Activated T-helper 1 cell treated with anti-CD3 and anti-CD28 coated beads, Interleukin-12 subunit alpha, Interleukin-12 subunit beta, Interleukin-2, Interleukin-4 antibody, amounts not matched to agents 30 ng/mL and 10 ng/mL and 1 ng/mL, durations not matched to agents 14 hours and 24 hours and 36 hours (primary cell): ENCODE data around the gene AIMP1. TPM values are rescaled to one million over a fixed set of nuclear protein-coding genes. Genes with fewer than 3 reads are reported as not detected.

Experiments used
- DNase-seq: peaks from one replicate; pipeline ENCODE4 v3.0.0; 2021; ENCODE audit warnings: low spot score
- H3K27ac Mint-ChIP-seq: one replicate; pipeline ENCODE4 v1.8.0; 2021; ENCODE audit warnings: mild to moderate bottlenecking, mixed read lengths
- H3K27me3 Mint-ChIP-seq: one replicate; pipeline ENCODE4 v1.8.0; 2022; ENCODE audit warnings: mild to moderate bottlenecking, moderate library complexity, mixed read lengths; ENCODE audit not compliant: insufficient read depth
- H3K36me3 Mint-ChIP-seq: one replicate; pipeline ENCODE4 v1.8.0; 2021; ENCODE audit warnings: low read depth, mixed read lengths
- H3K4me1 Mint-ChIP-seq: one replicate; pipeline ENCODE4 v1.8.0; 2021; ENCODE audit warnings: low read depth, mixed read lengths
- H3K4me3 Mint-ChIP-seq: one replicate; pipeline ENCODE4 v1.8.0; 2021; ENCODE audit warnings: mild to moderate bottlenecking, moderate library complexity, mixed read lengths
- H3K9me3 Mint-ChIP-seq: one replicate; pipeline ENCODE4 v1.8.0; 2021; ENCODE audit warnings: mixed read lengths
- intact Hi-C: fragments of 100-400 bp; cut with micrococcal nuclease; formaldehyde crosslinking; loops from one replicate; pipeline ENCODE4 v1.15.1; 2024
- total RNA-seq: library from RNA; stranded (reverse); gene quantifications from 2 replicates; pipeline ENCODE4 v1.2.3, GENCODE V29; 2022

Gene AIMP1
- total RNA-seq, 1 donor from 2014 or later, result 86.9 TPM

- Mint-ChIP-seq H3K4me3 (no peak overlapping the region), H3K27me3 (no peaks in the 10 kb centered on the region), H3K4me1 (peaks cover 16% of the 10 kb centered on the region), H3K36me3 (peaks cover 59% of the 10 kb centered on the region), H3K9me3 (peaks cover 8% of the 10 kb centered on the region), H3K27ac (no peak overlapping the region)
- no peak for DNase-seq
- intact Hi-C loops, result no loop called here
Observed at GRCh38 chr4:106338671-106339070, 22.3 kb downstream of the AIMP1 start.

DNA sequence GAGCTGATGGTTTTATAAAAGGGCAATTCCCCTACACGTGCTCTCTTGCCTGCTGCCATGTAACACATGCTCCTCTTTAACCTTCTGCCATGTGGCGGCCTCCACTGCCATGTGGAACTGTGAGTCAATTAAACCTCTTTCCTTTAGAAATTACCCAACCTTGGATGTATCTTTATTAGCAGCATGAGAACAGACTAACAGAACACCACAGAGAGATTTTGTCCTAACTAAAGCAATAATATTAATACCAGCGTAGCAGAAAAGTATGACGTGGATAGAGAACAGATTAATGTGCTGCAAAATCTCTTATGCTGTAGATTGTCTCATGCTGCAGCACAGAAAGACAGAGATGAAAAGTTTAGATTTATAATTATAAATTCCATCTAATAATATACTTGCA lies 23.1 kb downstream of the AIMP1 start:
- H3K27me3 Mint-ChIP-seq, result no peaks in the 10 kb centered on the region
- H3K9me3 Mint-ChIP-seq, result peaks cover 8% of the 10 kb centered on the region
- H3K36me3 Mint-ChIP-seq, result peaks cover 56% of the 10 kb centered on the region
- intact Hi-C loops, result no loop called here
- DNase-seq, result no peak
- peaks cover 16% of the 10 kb centered on the region for H3K4me1 Mint-ChIP-seq
- H3K27ac Mint-ChIP-seq, result no peak overlapping the region
- no peak overlapping the region for H3K4me3 Mint-ChIP-seq

DNA sequence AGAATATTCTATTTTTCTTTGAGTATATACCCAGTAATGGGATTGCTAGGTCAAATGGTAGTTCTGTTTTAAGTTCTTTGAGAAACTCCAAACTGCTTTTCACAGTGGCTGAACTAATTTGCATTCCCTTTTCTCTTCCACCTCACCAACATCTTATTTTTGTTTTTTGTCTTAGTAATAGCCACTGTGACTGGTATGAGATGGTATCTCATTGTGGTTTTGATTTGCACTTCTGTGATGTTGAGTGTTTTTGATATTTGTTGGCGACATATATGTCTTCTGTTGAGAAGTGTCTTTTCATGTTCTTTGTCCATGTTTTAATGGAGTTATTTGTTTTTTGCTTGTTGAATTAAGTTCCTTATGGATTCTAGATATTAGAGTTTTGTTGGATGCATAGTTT lies 24.4 kb downstream of the AIMP1 start:
- intact Hi-C loops, result no loop called here
- no peak overlapping the region for H3K4me3 Mint-ChIP-seq

DNA sequence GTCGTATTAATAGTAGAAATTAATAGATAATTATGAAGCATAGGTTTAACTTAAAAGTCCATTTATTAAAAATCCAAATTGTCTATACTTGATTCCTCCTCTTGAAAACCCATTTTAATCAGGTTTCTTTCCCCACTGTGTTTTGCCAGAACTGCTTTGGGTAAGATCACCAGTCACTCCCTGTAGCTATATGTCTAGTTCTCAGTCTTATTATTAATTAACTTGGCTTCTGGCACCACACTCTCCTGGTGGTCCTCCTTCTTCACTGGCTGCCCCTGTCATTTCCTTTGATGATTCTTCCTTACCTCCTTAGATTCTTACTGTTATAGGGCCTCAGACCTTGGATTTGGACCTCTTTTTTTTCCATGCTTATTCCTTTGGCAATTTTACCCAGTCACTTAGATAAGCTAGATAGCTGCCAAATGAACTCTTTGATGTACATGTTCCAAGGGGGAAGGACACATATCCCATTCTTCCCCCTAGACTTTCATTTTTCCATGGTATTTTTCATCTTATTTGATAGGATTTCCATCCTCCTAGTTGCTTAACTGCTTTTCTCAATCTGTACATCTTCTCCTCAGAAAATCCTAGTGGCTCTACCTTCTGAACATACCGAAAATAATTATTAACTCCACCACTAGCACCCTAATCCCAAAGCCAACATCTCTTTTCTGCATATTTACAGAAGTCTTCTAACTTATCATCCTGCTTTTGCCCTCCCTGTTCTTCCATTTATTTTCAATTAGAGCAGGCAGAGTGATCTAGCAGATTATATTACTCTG lies 27.7 kb downstream of the AIMP1 start:
- no peak for DNase-seq
- Mint-ChIP-seq H3K4me1 (peaks cover 16% of the 10 kb centered on the region), H3K9me3 (no peaks in the 10 kb centered on the region), H3K27ac (no peak overlapping the region), H3K36me3 (peaks cover 40% of the 10 kb centered on the region), H3K27me3 (no peaks in the 10 kb centered on the region), H3K4me3 (no peak overlapping the region)
- intact Hi-C loops, result no loop called here

More for the DNA sequence above, 24.4 kb downstream of the AIMP1 start:
- Mint-ChIP-seq H3K27ac (no peak overlapping the region), H3K36me3 (peaks cover 53% of the 10 kb centered on the region), H3K9me3 (peaks cover 8% of the 10 kb centered on the region), H3K4me1 (peaks cover 16% of the 10 kb centered on the region), H3K27me3 (no peaks in the 10 kb centered on the region)
- no peak for DNase-seq

- peaks cover 39% of the 10 kb centered on the region for H3K36me3 Mint-ChIP-seq
- no peak overlapping the region for H3K27ac Mint-ChIP-seq
- intact Hi-C loops, result no loop called here
- H3K4me3 Mint-ChIP-seq, result no peak overlapping the region
- peaks cover 16% of the 10 kb centered on the region for H3K4me1 Mint-ChIP-seq
- H3K27me3 Mint-ChIP-seq, result no peaks in the 10 kb centered on the region
- no peaks in the 10 kb centered on the region for H3K9me3 Mint-ChIP-seq
- DNase-seq, result no peak
Observed at GRCh38 chr4:106344647-106344970, 28.3 kb downstream of the AIMP1 start.

DNA sequence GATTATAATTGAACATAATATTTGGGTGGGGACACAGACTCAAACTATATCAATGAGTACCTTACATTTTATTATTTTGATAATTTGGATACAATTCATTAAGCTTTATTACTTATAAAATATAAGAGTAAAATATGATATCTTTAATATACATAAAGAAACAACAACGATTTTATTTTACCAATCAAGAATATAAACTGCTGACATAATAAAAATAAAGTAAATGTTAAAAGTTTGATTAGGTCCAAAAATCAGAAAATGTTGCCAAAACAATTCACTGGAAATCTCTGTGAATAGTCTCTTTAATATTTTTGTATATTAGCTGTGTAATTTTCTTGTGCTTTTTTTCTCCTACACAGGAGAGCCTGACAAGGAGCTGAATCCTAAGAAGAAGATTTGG lies 30.8 kb downstream of the AIMP1 start:
- Mint-ChIP-seq H3K27me3 (no peaks in the 10 kb centered on the region), H3K9me3 (no peaks in the 10 kb centered on the region), H3K27ac (no peak overlapping the region), H3K4me1 (no peaks in the 10 kb centered on the region), H3K4me3 (no peak overlapping the region), H3K36me3 (peaks cover 29% of the 10 kb centered on the region)
- intact Hi-C loops, result no loop called here
- DNase-seq, result no peak

DNA sequence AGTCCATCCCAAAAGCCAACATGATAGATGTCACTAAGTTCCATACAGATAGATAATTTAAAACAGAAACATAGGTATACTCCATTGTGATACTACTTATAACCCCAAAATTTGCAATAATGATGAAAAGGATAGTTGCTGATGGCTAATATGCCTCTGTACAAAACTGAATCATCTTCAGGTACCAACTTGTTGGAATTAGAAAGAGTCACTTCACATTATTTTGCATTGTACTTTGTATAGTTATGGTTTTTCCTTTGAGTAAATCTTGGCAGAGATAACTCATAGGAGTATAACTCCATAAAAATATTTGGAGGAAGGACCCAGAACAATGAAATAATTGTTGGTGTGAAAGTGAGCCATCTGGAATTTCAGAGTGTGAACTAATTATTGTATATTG lies 34.7 kb downstream of the AIMP1 start:
- intact Hi-C loops, result no loop called here
- no peaks in the 10 kb centered on the region for H3K9me3 Mint-ChIP-seq
- H3K36me3 Mint-ChIP-seq, result peaks cover 22% of the 10 kb centered on the region
- no peak overlapping the region for H3K27ac Mint-ChIP-seq
- no peak overlapping the region for H3K4me3 Mint-ChIP-seq
- H3K27me3 Mint-ChIP-seq, result no peaks in the 10 kb centered on the region
- no peaks in the 10 kb centered on the region for H3K4me1 Mint-ChIP-seq
- no peak for DNase-seq

GRCh38 chr4:106353786-106354185 lies 37.4 kb downstream of the AIMP1 start:
- no peak for DNase-seq
- peaks cover 12% of the 10 kb centered on the region for H3K36me3 Mint-ChIP-seq
- no peaks in the 10 kb centered on the region for H3K4me1 Mint-ChIP-seq
- H3K9me3 Mint-ChIP-seq, result no peaks in the 10 kb centered on the region
- H3K4me3 Mint-ChIP-seq, result no peak overlapping the region
- H3K27ac Mint-ChIP-seq, result no peak overlapping the region
- intact Hi-C loops, result no loop called here
- no peaks in the 10 kb centered on the region for H3K27me3 Mint-ChIP-seq

DNA sequence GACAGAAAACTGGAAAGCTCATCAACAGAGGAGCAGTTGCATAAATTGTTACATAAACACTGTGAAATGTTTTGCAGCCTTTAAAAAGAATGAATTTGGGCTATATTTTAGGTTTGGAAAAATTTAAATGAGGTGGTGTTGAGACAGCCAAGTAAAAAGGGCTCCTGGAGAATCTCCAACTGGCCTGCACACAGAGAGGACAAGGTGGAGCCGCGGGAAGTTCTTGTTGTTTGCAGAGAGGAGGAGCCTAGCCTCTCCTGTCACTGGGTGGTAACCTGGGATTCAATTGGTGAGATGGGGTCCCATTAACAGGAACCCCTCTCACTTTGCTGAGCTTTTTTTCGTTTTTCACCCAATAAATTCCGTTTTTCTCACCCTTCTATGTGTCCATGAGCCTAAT lies 38.8 kb downstream of the AIMP1 start:
- Mint-ChIP-seq H3K27me3 (no peaks in the 10 kb centered on the region), H3K4me1 (no peaks in the 10 kb centered on the region), H3K36me3 (peaks cover 5% of the 10 kb centered on the region), H3K4me3 (no peak overlapping the region), H3K9me3 (no peaks in the 10 kb centered on the region), H3K27ac (no peak overlapping the region)
- intact Hi-C loops, result no loop called here
- DNase-seq, result no peak

GRCh38 chr4:106358899-106359298 lies 42.5 kb downstream of the AIMP1 start:
- no peak overlapping the region for H3K4me3 Mint-ChIP-seq
- DNase-seq, result no peak
- H3K27me3 Mint-ChIP-seq, result peaks cover 6% of the 10 kb centered on the region
- H3K9me3 Mint-ChIP-seq, result no peaks in the 10 kb centered on the region
- H3K27ac Mint-ChIP-seq, result no peak overlapping the region
- intact Hi-C loops, result no loop called here
- H3K36me3 Mint-ChIP-seq, result no peaks in the 10 kb centered on the region
- H3K4me1 Mint-ChIP-seq, result no peaks in the 10 kb centered on the region

- Mint-ChIP-seq H3K4me3 (no peak overlapping the region), H3K9me3 (no peaks in the 10 kb centered on the region), H3K4me1 (no peaks in the 10 kb centered on the region), H3K27ac (no peak overlapping the region), H3K27me3 (peaks cover 6% of the 10 kb centered on the region), H3K36me3 (no peaks in the 10 kb centered on the region)
- intact Hi-C loops, result no loop called here
- no peak for DNase-seq
Observed at GRCh38 chr4:106362086-106362825, 45.9 kb downstream of the AIMP1 start.

DNA sequence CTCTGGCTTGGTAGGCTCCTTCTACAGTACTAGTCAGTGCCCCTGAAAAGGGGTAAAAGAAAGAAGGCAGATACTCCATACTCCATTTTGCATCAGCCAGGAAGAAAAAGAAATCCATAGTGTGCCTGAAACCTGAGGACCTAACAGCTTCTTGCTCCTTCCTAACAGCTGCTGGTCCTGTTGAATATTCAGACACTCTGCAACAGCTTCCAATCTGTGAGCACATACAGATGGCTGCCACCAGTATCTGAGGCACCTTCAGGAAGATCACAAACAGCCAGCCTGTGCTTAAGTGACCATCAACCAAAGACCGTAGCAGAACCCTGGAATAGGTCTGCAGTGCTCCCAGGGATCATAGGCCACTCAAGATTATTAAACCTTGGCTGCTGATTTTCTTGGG lies 47.9 kb downstream of the AIMP1 start:
- Mint-ChIP-seq H3K4me3 (no peak overlapping the region), H3K27ac (no peak overlapping the region), H3K9me3 (no peaks in the 10 kb centered on the region), H3K36me3 (no peaks in the 10 kb centered on the region), H3K27me3 (peaks cover 10% of the 10 kb centered on the region), H3K4me1 (no peaks in the 10 kb centered on the region)
- intact Hi-C loops, result no loop called here
- DNase-seq, result no peak

- intact Hi-C loops, result no loop called here
- H3K4me3 Mint-ChIP-seq, result no peak overlapping the region
- no peaks in the 10 kb centered on the region for H3K36me3 Mint-ChIP-seq
- H3K4me1 Mint-ChIP-seq, result no peaks in the 10 kb centered on the region
- no peaks in the 10 kb centered on the region for H3K9me3 Mint-ChIP-seq
- peaks cover 15% of the 10 kb centered on the region for H3K27me3 Mint-ChIP-seq
- no peak for DNase-seq
- H3K27ac Mint-ChIP-seq, result no peak overlapping the region
Observed at GRCh38 chr4:106365613-106366012, 49.3 kb downstream of the AIMP1 start.
